Nephron (organoid): ENCODE results near the gene APBB2.
"Not testable (repeated sequence)": the region's sequence is repeated elsewhere in the genome, so short reads cannot be mapped to it uniquely, and the experiment has no call there.

Experiments used
- H3K27ac Mint-ChIP-seq, 3 experiments: 2 replicates each; pipeline ENCODE4 v1.8.0; 2020; ENCODE audit warnings: mixed read lengths in 3 of 3, mild to moderate bottlenecking in 2 of 3, moderate library complexity in 1 of 3
- H3K27me3 Mint-ChIP-seq: 2 replicates; pipeline ENCODE4 v1.8.0; 2021; ENCODE audit warnings: low read depth, mild to moderate bottlenecking, moderate library complexity, mixed read lengths
- H3K36me3 Mint-ChIP-seq: 2 replicates; pipeline ENCODE4 v1.8.0; 2020; ENCODE audit warnings: low read depth, mixed read lengths
- H3K4me1 Mint-ChIP-seq: 2 replicates; pipeline ENCODE4 v1.8.0; 2020; ENCODE audit warnings: mixed read lengths
- H3K4me3 Mint-ChIP-seq, 3 experiments: 2 replicates each; pipeline ENCODE4 v1.8.0; 2020; ENCODE audit warnings: mild to moderate bottlenecking in 3 of 3, mixed read lengths in 3 of 3, moderate library complexity in 2 of 3
- H3K9me3 Mint-ChIP-seq: 2 replicates; pipeline ENCODE4 v1.8.0; 2020; ENCODE audit warnings: mixed read lengths
- CTCF ChIP-seq, 3 experiments: fragments of 200-600 bp; sonication (generic); IDR thresholded peaks; one replicate each; pipeline ENCODE4 v1.5.0; 2021; ENCODE audit warnings: antibody characterized with exemption in 3 of 3; ENCODE audit not compliant: unreplicated experiment in 3 of 3

APBB2 gene

DNA sequence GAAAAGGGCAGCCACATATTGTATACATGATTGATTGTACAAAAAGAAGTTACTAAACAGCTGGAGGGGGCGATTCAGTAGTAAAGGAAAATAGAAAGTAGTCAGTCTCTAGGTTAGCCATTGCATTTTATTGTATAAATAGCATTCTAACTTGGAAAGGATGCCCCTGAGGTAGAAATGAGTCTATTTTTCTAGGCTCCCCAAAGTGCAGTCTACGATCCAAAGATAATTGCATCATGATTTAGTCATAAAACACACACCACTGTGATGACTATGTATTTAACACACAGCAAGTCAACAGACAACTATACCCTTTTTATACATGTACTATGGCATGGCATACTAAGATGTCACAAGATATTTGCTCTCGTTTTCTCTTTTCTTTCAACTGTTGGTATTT lies 204.9 kb downstream of the APBB2 start:
- no peaks in the 10 kb centered on the region for H3K9me3 Mint-ChIP-seq
- no peak overlapping the region for H3K4me3 Mint-ChIP-seq
- H3K27me3 Mint-ChIP-seq, result no peaks in the 10 kb centered on the region
- H3K27ac Mint-ChIP-seq, result no peak overlapping the region
- TF ChIP-seq CTCF (IDR thresholded peaks at IDR 0.05; ENCODE audit: unreplicated experiment in 3 of 3), result no peak
- peaks cover 34% of the 10 kb centered on the region for H3K4me1 Mint-ChIP-seq
- peaks cover 17% of the 10 kb centered on the region for H3K36me3 Mint-ChIP-seq

- Mint-ChIP-seq H3K27ac (no peak overlapping the region), H3K36me3 (peaks cover 13% of the 10 kb centered on the region)
Observed at GRCh38 chr4:41006141-41006540, 208.2 kb downstream of the APBB2 start.

DNA sequence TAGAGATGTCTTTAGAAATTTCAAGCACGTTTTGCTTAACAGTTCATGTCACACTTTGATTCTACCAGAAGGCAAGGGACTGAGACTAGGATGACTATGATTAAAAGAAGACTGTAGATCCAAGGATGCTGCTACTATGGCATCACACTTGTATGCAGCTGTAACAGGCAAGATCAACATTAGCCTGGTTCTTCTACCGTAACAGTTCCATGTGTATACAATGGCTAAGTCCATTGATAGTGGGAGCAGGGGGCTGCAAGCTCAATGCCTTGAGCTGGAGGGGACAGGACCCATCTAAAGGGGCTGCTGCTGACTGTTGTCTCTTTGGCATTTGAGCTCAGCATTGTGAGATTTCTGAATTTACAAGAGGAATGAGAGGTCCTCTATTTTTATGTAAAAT lies 212.0 kb downstream of the APBB2 start:
- no peaks in the 10 kb centered on the region for H3K9me3 Mint-ChIP-seq
- no peak for TF ChIP-seq CTCF (IDR thresholded peaks at IDR 0.05; ENCODE audit: unreplicated experiment in 3 of 3)
- no peak overlapping the region for H3K4me3 Mint-ChIP-seq
- H3K27ac Mint-ChIP-seq, result no peak overlapping the region
- H3K36me3 Mint-ChIP-seq, result peaks cover 8% of the 10 kb centered on the region
- H3K4me1 Mint-ChIP-seq, result no peaks in the 10 kb centered on the region
- H3K27me3 Mint-ChIP-seq, result no peaks in the 10 kb centered on the region

More at GRCh38 chr4:41006141-41006540, 208.2 kb downstream of the APBB2 start:
- peaks cover 7% of the 10 kb centered on the region for H3K4me1 Mint-ChIP-seq
- no peaks in the 10 kb centered on the region for H3K9me3 Mint-ChIP-seq
- H3K4me3 Mint-ChIP-seq, result no peak overlapping the region
- no peaks in the 10 kb centered on the region for H3K27me3 Mint-ChIP-seq
- TF ChIP-seq CTCF (IDR thresholded peaks at IDR 0.05; ENCODE audit: unreplicated experiment in 3 of 3), result no peak

DNA sequence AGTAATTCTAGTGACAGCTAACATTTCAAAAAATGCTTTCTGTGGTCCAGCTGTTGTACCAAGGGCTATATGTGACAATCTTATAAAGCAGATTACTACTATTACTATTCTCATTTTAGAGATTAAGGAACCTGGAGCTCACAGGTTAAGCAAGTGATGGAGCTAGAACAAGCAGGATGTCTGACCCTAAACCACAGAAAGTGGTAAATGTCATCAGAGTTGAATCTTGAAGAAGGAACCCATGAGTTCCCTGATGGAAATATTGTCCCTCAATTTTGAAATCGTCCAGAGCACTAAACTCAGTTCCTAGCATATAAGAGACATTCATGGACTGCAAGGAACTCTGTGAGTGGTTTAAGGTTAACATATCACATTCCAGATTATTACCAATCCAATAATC lies 214.0 kb downstream of the APBB2 start:
- no peaks in the 10 kb centered on the region for H3K9me3 Mint-ChIP-seq
- TF ChIP-seq CTCF (IDR thresholded peaks at IDR 0.05; ENCODE audit: unreplicated experiment in 3 of 3), result no peak
- H3K4me3 Mint-ChIP-seq, result no peak overlapping the region
- H3K36me3 Mint-ChIP-seq, result peaks cover under 1% of the 10 kb centered on the region
- no peaks in the 10 kb centered on the region for H3K4me1 Mint-ChIP-seq
- no peak overlapping the region for H3K27ac Mint-ChIP-seq
- H3K27me3 Mint-ChIP-seq, result no peaks in the 10 kb centered on the region

- no peaks in the 10 kb centered on the region for H3K4me1 Mint-ChIP-seq
- H3K27ac Mint-ChIP-seq, result no peak overlapping the region
- no peak for TF ChIP-seq CTCF (IDR thresholded peaks at IDR 0.05; ENCODE audit: unreplicated experiment in 3 of 3)
Observed at GRCh38 chr4:40998675-40999358, 215.5 kb downstream of the APBB2 start.

DNA sequence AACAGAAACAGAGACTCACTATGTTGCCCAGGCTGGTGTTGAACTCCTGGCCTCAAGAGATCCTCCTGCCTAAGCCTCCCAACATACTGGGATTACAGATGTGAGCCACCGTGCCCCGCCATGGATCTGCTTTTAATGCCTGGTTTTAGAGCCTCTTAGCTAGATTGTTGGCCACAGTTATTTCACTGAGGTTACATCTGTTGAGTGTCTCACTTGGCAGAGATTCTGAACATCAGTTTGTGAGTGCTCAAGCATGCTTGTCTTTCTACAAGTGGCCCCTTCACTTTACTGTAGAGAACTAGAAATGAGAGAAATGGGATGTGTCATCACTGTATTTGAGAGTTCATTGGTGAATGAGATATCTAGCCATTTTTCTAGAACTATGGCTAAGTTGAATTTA lies 218.5 kb downstream of the APBB2 start:
- Mint-ChIP-seq H3K4me1 (peaks cover 15% of the 10 kb centered on the region), H3K4me3 (no peak overlapping the region), H3K36me3 (no peaks in the 10 kb centered on the region)

More at GRCh38 chr4:40998675-40999358, 215.5 kb downstream of the APBB2 start:
- Mint-ChIP-seq H3K27me3 (no peaks in the 10 kb centered on the region), H3K4me3 (no peak overlapping the region), H3K36me3 (no peaks in the 10 kb centered on the region), H3K9me3 (no peaks in the 10 kb centered on the region)

GRCh38 chr4:40994321-40994720 lies 220.0 kb downstream of the APBB2 start:
- H3K27ac Mint-ChIP-seq, H3K36me3 Mint-ChIP-seq, H3K4me3 Mint-ChIP-seq, H3K9me3 Mint-ChIP-seq, H3K27me3 Mint-ChIP-seq: not testable (repeated sequence)
- peaks cover 28% of the 10 kb centered on the region for H3K4me1 Mint-ChIP-seq

More for the DNA sequence above, 218.5 kb downstream of the APBB2 start:
- H3K27me3 Mint-ChIP-seq, result no peaks in the 10 kb centered on the region
- no peaks in the 10 kb centered on the region for H3K9me3 Mint-ChIP-seq
- no peak for TF ChIP-seq CTCF (IDR thresholded peaks at IDR 0.05; ENCODE audit: unreplicated experiment in 3 of 3)
- no peak overlapping the region for H3K27ac Mint-ChIP-seq

- not testable (repeated sequence) for H3K36me3 Mint-ChIP-seq, H3K27me3 Mint-ChIP-seq, H3K4me3 Mint-ChIP-seq, H3K9me3 Mint-ChIP-seq
- peaks cover 28% of the 10 kb centered on the region for H3K4me1 Mint-ChIP-seq
- peak overlapping the region in 1 of 3 experiments; percentile 26 for H3K27ac Mint-ChIP-seq
Observed at GRCh38 chr4:40993296-40993693, 221.0 kb downstream of the APBB2 start.
